SW480 (cell line): ENCODE results near the gene WDPCP.
"Not testable (repeated sequence)": the region's sequence is repeated elsewhere in the genome, so short reads cannot be mapped to it uniquely, and the experiment has no call there.

Experiments
- DNase-seq: peaks from one replicate; pipeline ENCODE4 v3.0.0-alpha.2; 2016; ENCODE audit warnings: low spot score

WDPCP gene

DNA sequence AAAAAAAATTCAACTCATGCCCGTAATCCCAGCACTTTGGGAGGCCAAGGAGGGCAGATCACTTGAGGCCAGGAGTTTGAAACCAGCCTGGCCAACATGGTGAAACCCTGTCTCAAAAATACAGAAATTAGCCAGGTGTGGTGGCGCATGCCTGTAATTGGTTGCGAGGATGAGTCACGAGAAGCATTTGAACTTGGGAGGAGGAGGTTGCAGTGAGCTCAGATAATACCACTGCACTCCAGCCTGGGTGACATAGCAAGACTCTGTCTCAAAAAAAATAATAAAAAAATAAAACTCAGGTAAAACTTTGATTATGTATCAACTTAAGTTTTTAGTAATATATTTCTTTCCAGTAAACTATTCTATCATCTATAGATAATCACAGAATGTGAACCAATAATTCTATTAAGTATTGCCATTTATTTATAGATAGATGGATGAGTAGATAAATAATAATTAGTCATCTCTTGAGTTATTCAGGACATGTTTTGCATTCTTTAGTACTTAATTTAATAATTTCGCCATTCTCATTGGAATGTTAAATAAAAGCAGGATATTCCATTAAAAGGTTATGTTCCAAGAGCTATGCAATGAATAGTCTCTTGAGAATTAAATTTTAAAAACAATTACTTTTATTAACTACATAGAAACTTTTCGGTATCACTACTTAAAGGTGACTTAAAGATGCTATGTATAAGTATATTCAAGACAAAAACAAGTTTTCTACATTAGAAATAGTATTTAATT, 48.7 kb downstream of the WDPCP start:
- DNase-seq: no peak

DNA sequence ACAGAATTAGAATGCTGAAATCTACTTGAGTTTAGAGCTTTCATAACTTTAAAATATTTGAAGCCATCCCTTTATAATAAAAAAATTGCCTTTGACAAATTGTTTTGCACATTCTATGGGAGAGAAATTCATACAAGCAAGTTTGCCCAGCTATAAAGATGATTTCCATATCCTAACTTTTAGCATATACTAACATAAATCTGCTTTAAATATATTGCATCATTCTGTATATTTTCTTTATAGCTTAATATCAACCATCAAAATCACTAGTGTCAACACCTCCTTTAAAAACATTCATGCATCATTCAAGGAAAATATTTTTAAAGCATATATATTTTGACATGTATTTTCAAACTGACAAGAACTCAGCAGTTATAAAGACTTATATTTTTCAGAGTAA, 49.9 kb downstream of the WDPCP start:
- DNase-seq: no peak

DNA sequence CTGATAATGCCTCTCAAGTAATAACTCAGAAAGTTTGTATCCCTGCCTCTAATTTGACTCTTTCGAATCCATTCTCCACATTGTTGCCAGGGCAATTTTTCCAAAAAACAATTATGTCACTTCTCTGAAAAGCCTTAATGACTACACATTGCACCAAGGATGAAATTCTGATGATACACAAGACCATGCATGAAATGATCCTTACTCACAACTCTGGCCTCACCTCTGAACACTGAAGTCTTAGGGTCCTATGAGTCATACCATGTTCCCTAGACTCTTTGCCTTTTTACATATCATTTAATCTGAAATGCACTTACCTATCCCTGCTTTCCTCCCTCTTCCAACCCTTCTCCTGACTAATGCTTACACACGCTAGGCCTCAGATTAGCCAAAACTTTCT, 51.0 kb downstream of the WDPCP start:
- no peak for DNase-seq

DNA sequence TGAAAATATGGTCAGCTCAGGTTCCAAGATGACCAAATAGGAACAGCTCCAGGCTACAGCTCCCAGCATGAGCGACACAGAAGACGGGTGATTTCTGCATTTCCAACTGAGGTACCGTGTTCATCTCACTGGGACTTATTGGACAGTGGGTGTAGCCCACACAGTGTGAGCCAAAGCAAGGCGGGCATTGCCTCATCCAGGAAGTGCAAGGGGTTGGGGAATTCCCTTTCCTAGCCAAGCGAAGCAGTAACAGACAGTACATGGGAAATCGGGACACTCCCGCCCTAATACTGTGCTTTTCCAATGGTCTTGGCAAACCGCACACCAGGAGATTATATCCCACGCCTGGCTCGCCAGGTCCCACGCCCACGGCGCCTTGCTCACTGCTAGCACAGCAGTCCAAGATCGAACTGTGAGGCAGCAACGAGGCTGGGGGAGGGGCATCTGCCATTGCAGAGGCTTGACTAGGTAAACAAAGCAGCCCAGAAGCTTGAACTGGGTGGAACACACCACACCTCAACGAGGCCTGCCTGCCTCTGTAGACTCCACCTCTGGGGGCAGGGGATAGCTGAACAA, 57.5 kb downstream of the WDPCP start:
- no peak for DNase-seq

DNA sequence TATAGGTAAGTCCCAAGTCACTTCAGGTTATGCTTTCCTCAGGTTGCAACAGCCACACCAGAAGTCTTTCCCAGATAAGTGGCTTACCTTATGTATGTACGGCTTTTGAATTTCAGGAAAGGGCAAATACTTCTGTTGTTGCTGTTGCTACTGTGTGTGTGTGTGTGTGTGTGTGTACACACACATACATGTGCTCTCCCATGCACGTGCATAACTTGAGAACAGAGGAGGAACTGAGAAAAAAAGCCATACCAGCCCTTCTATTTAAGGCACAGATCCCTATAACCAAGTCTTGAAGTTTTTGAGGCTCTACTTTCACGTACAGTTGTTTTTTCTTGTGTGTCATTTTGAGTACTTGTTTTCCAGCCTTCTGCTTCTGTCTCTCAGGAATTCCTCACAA, 62.4 kb downstream of the WDPCP start:
- no peak for DNase-seq

DNA sequence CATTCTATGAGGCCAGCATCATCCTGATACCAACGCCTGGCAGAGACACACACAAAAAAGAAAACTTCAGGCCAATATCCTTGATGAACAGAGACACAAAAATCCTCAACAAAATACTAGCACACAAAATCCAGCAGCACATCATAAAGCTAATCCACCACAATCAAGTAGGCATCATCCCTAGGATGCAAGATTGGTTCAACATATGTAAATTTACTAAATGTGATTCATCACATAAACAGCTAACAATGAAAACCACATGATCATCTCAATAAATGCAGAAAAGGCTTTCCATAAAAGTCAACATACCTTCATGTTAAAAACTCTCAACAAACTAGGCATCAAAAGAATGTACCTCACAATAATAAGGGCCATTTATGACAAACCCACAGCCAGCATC, 65.3 kb downstream of the WDPCP start:
- DNase-seq: no peak

DNA sequence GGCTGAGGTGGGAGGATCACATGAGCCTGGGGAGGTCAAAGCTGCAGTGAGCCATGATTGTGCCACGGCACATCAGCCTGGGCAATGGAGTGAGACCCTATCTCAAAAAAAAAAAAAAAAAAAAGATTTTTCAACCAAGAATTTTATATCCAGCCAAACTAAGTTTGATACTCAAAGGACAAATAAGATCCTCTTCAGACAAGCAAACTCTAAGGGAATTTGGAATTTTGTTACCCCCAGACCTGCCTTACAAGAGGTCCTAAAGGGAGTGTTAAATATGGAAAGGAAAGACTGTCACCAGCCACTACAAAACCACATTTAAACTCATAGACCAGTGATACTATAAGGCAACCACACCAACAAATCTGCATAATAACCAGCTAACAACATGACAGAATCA, 67.5 kb downstream of the WDPCP start:
- no peak for DNase-seq

DNA sequence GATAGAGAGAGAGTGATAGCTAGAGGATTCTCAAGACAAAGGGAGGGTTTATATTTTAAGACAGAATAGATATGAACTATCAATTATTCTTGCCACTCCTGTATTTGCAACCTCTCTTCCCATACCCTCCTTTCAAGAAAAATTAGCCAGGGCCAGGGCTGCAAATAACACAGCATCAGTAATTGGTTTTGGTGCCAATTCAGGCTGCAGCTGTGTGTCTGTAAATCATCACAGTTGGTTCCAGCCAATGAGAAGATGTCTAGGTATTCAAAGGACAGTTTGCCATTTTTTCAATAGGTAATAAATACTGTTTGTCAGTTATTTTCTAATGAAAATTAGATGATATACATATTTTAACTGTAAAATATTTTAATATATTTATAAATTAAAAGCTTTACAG, 73.5 kb downstream of the WDPCP start:
- no peak for DNase-seq

DNA sequence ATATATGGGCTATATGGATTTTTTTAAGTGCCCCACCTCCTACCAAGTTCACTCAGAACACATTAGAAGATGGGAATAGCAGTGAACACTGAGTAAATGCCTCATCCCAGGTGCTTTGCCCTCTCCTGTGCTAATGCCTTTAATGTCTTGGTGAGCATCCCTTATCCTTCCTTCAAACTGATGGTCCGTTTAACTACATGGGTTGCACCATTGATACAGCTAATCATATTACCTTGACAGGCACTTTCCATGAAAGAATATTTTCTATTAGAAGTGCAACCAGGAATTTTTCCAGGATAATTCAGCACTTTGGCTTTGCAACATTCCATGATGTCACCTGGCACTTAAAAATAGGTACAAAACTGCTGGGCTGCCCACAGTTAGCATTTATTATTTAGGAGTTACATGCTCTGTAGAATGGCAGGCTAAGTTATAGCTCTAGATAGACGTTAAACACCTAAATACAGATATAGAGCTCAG, 74.0 kb downstream of the WDPCP start:
- no peak for DNase-seq

DNA sequence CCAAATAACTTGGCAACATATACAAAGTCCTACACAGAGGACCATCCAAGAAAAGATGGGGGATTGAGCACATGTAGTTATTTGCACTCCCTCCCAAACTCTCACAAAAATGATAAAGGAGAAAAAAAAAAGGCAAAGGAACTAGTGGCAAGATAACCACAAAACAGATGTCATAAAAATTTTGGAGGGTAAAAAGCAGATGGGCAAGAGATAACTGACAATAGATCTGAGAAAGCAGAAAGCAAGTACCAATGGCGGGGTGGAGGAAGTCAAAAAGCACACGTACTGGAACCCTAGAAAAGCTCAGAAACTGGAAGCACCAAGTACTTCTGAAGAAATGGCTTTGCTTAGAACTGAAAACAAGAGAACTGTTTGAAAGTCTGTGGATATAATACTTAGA, 82.0 kb downstream of the WDPCP start:
- DNase-seq: no peak

DNA sequence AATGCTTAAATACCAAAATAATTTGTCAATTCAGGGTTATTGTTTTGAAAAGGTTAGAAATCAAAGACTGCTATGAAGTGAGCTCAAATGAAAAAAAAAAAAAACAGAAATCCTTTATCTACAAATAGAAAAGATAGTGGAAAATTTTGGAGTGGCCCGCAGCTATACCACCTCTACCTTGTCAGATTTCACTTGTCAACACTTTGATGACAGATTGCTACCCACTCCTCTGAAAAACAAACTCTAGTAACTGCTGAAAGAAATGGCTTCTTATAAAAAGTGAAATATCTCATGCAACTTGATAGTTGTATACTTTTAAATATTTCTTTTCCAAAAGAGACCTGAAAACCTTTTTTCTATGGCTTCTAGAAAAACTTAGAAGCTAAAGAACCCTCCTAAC, 84.5 kb downstream of the WDPCP start:
- DNase-seq: no peak

DNA sequence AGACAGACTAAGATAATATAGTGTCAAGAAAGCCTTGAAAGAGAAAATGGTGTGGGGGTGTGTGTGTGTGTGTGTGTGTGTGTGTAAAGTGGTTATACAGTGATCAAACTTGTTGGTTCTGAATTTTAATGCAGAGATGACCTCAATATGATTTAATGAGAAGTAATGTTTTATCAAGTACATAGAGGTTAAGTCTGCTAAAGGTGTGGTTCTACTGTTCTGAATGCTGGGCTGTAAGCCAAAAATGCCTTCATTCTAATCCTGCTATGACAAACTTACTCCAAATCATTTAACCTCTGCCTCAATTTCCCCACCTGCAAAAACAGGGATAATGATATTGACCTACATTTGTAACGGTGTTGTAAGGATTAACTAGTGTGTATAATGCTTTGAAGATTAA, 87.9 kb downstream of the WDPCP start:
- DNase-seq: no peak

DNA sequence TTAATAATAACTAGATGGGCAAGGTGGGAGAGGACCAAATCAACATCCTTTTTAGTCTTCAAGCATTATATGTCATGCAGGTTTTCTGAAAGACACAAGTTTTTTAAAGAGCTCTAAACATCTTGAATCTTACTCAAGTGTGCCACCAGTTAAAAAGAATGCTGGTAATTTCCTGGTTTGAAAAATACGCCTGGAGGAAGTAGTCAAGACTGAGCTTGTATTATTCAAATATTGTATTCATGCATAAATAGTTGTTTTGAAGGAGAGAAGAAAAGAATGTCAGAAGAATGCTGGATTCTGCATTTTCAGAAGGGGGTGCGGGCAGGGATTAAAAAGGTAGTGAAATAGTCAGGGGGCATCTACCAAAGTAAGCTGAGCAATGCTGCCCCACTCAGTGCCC, 90.7 kb downstream of the WDPCP start:
- DNase-seq: no peak

DNA sequence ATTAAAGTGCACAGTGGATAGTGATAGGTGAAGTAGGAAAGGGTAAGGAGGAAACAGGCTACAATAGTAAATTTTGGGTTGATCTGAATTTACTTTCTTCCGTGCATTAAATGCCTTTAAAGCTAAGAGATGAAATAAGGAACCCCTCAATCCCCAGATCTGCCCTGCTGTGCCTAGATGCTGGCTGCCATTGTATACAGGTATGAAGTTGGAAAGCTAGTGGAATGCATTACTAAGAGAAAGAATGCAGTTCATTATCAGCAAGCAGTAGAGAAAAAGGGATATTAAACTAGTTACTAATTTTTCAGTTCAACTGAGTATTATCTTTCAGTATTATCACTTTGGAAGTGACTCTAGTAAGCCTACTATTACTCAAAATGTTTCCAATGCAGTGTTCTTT, 93.3 kb downstream of the WDPCP start:
- DNase-seq: no peak

DNA sequence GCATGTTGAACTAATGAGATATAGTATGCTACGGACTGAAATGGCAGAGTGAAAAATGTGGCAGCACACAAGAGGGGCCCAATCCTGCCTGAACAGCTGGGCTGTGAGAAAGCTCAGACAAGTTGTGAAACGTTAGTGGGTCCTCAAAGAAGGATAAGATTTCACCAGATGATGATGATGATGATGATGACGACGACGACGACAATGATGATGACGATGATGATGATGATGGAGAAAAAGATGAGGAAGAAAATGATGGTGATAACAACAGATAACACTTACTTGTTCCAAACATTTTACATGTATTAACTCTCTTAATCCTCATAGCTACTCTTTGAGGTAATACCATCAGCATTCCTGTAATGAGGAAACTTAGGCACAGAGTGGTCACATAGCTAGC, 94.2 kb downstream of the WDPCP start:
- DNase-seq: no peak

DNA sequence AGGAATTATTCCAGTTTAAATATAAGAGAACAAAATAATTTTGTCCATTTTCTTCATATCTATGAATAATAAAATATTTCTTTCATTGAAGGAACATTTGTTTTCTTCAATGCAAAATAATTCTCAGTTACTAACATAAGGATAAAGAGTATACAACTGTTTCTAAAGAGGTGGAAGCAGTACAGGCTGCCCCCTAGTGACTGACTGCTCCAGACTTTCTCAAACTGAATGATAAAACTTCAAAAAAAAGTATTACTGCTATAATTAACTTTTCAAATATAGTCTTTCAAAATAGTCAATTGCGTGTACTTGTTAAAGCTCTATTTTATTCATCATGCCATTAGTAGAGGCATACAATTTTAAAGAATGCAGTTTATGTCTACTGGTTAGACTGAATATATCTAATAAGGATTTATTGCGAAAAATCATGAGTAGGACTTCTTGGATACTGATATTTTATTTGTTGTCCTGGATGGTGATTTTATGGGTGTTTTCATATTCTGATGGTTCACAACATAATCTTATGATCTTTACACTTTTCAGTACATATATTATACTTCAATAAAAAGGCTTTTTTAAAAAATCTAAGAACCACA, 100.1 kb downstream of the WDPCP start:
- DNase-seq: peak; percentile 49

DNA sequence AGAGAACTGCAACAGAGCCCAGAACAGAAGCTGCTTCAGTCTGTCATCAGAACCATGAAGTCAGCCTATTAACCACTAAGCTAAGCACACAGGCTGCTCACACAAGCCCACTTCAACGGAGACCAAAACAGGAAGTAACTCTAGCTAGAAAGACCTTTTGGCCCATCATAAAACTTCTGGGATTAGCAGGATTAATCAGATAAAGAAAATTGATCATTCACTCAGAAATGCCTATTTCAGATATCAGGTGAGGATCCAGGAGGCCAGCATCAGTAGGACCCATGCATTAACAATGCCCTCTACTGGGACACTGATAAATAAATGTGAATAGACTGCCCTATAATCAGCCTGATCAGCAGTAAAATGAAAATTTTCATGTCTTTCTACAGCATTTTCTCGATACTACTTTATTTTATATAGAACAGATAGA, 101.4 kb downstream of the WDPCP start:
- DNase-seq: peak; percentile 18

DNA sequence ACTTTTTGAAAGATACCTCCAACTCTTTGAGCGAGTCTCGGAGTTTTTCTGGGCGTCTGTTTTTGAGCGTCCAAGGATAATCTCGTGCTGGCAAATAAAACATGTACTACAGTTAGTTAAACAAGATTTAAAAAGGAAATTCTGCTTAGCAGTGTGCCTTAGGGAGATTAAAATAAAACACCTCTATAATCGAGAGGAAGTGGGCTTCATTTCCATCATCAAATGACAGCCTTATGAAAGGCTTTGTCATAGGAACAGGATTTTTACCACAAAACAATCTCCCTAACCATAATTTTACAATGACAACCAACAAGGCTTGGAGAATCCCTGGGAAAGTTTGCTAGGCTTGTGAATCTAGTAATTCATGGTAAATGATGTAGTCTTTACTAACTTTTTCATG, 103.4 kb downstream of the WDPCP start:
- no peak for DNase-seq

DNA sequence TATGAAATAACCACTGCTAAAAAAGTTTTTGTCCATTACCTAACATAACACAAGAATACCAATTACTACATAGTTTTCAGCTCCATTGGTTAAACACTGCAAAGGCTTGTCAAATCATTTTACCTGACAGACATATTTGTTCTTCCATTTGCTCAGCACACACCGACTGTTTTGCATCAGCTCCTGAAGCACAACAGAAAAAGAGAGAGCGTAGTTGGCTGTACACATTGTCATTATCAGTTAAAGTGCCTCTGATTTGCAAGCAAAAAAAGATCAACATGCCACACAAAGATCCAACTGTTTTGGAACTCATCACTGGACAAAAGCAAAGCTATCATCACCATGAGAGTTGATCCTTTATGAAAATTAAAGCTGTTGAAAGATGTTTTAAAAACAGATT, 103.8 kb downstream of the WDPCP start:
- no peak for DNase-seq

DNA sequence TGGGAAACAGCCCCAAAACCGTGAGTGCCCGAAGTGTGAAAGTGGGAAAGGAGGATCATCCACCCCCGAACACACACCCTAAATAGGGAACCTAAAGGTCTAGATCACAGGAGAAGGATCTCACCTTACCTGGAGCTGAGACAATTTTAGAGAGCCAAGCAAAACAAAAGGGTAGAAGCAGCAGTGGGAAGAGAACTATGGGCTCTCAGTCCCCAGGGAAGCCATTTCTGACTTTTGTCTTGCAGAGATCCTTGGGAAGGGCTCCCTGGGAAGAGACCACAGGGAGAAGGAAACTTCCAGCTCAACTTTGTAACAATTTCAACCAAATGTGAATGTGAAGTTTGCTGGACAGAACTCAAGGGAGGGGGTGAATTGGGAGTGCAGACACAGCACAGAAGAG, 110.6 kb downstream of the WDPCP start:
- DNase-seq: no peak

DNA sequence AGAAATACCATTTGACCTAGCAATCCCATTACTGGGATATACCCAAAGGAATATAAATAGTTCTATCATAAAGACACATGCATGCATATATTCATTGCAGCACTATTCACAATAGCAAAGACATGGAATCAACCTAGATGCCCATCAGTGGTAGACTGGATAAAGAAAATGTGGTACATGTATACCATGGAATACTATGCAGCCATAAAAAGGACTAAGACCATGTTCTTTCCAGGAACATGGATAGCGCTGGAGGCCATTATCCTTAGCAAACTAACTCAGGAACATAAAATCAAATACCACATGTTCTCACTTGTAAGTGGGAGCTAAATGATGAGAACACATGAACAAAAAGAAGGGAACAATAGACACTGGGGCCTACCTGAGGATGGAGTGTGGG, 119.0 kb downstream of the WDPCP start:
- not testable (repeated sequence) for DNase-seq

DNA sequence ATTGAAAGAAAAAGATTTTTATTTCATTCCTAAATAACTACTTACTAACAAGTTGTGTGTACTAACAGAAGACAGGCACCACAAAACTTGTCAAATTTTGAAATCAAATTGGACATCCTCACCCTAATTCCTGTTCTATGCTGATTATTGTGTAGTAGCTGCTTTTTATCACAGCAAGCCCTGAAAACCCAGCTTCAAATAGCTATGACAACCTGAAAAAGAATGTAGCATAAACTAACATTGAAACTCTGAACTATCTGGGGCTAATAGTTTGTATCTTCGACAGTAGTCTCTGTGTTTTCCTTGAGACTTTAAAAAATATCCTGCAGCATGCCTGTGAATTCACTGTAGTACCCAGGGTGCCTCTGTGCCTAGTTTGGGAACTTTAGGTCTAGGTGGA, 122.6 kb downstream of the WDPCP start:
- no peak for DNase-seq

DNA sequence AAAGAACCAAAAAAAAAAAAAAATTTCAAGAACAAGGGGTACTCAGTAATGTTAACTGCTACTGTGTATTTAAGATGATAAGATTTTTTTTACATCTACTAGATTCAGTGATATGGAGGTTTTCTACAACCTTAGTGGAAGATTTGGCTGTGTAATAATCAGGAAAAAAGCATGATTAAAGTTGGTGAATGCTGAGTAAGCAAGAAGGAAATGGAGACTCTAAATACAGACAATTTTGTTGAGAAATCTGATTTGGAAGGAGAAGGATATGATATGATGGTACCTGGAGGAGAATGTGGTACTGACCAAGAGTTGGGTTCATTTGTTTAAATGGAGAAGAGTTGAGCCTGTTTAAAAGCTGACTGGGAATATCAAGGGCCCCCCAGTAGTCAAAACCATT, 125.1 kb downstream of the WDPCP start:
- DNase-seq: no peak

DNA sequence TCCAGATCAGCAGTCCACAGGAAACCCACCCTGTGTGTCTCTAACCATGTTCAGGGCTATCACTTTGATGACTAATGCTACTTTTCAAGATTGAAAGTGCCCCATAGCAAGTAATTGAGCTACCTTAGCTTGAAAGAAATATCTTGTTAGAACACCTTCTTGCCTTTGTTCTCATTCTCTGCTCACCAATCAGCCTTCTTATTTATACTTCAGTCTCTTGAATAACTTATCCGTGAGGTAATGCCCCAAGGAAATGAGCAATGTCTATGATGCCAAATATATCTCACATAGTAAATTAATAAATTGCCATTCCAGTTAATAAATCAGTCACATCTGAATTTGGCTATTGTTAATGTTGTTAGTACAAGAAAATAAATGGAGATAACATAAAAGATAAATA, 141.6 kb downstream of the WDPCP start:
- no peak for DNase-seq
